ENCODE measurements around the gene PSMB9.

GRCh38 chr6:32818867-32819266, 35.1 kb upstream of the PSMB9 start:
- TF ChIP-seq CTCF (IDR thresholded peaks at IDR 0.05; ENCODE audit: low read depth, low read length, poor library complexity, severe bottlenecking) (no peak), EZH2phosphoT487 (IDR thresholded peaks at IDR 0.05; ENCODE audit: borderline replicate concordance, low read length) (no peak)
